GM19238 (cell line): ENCODE data around the gene FNDC3B.

Source experiments
- DNase-seq: peaks from one replicate; pipeline ENCODE4 v3.0.0; 2011; ENCODE audit warnings: low spot score; ENCODE audit not compliant: insufficient read length

FNDC3B gene

GRCh38 chr3:172112734-172113120 lies 73.3 kb downstream of the FNDC3B start:
- DNase-seq: no peak

- DNase-seq: no peak
Observed at GRCh38 chr3:172113710-172114109, 74.3 kb downstream of the FNDC3B start.

- DNase-seq: no peak
Observed at GRCh38 chr3:172115059-172115458, 75.7 kb downstream of the FNDC3B start.

GRCh38 chr3:172115787-172116186 lies 76.4 kb downstream of the FNDC3B start:
- DNase-seq: no peak

GRCh38 chr3:172118019-172118418 lies 78.6 kb downstream of the FNDC3B start:
- no peak for DNase-seq

GRCh38 chr3:172119266-172119969 lies 80.0 kb downstream of the FNDC3B start:
- no peak for DNase-seq

GRCh38 chr3:172120912-172121311 lies 81.5 kb downstream of the FNDC3B start:
- no peak for DNase-seq

GRCh38 chr3:172121981-172122380 lies 82.6 kb downstream of the FNDC3B start:
- no peak for DNase-seq

GRCh38 chr3:172124271-172124670 lies 84.9 kb downstream of the FNDC3B start:
- DNase-seq: no peak

- no peak for DNase-seq
Observed at GRCh38 chr3:172125053-172125452, 85.7 kb downstream of the FNDC3B start.

- no peak for DNase-seq
Observed at GRCh38 chr3:172125963-172126457, 86.6 kb downstream of the FNDC3B start.

GRCh38 chr3:172126741-172127140 lies 87.4 kb downstream of the FNDC3B start:
- no peak for DNase-seq

- DNase-seq: no peak
Observed at GRCh38 chr3:172127141-172127540, 87.8 kb downstream of the FNDC3B start.

- no peak for DNase-seq
Observed at GRCh38 chr3:172127929-172128580, 88.7 kb downstream of the FNDC3B start.

GRCh38 chr3:172128858-172129257 lies 89.5 kb downstream of the FNDC3B start:
- no peak for DNase-seq

GRCh38 chr3:172129498-172129849 lies 90.1 kb downstream of the FNDC3B start:
- no peak for DNase-seq

- DNase-seq: no peak
Observed at GRCh38 chr3:172129850-172130716, 90.7 kb downstream of the FNDC3B start.

GRCh38 chr3:172130717-172131050 lies 91.3 kb downstream of the FNDC3B start:
- DNase-seq: no peak

GRCh38 chr3:172131746-172132145 lies 92.4 kb downstream of the FNDC3B start:
- DNase-seq: no peak

GRCh38 chr3:172132159-172132586 lies 92.8 kb downstream of the FNDC3B start:
- DNase-seq: no peak

GRCh38 chr3:172132721-172133311 lies 93.4 kb downstream of the FNDC3B start:
- no peak for DNase-seq

GRCh38 chr3:172133838-172134237 lies 94.5 kb downstream of the FNDC3B start:
- DNase-seq: no peak
